Hematopoietic multipotent progenitor cell treated with erythropoietin and hydrocortisone succinate and interleukin-3 and kit ligand, for 4 days (in vitro differentiated cells): Measurements from ENCODE around the gene ZNF318.
A peak's percentile ranks its signal among the peaks of the same experiment; 100 is the strongest.
"Not testable (repeated sequence)": the region's sequence is repeated elsewhere in the genome, so short reads cannot be mapped to it uniquely, and the experiment has no call there.

ENCODE experiments used
- DNase-seq: peaks from one replicate; pipeline ENCODE4 v3.0.0-alpha.2; 2015

The ZNF318 gene

GRCh38 chr6:43386492-43386891 is 17.0 kb upstream of the ZNF318 start:
- DNase-seq = peak; percentile 67

- DNase-seq = no peak
These were observed 13.7 kb upstream of the ZNF318 start for GRCh38 chr6:43383021-43383667.

- not testable (repeated sequence) for DNase-seq
These were observed 11.4 kb upstream of the ZNF318 start for GRCh38 chr6:43380858-43381257.

- no peak for DNase-seq
These were observed 9.2 kb upstream of the ZNF318 start for GRCh38 chr6:43378631-43379030.

GRCh38 chr6:43377710-43378229 is 8.3 kb upstream of the ZNF318 start:
- no peak for DNase-seq

- DNase-seq = no peak
These were observed 7.1 kb upstream of the ZNF318 start for GRCh38 chr6:43376551-43376981.

- no peak for DNase-seq
These were observed 6.2 kb upstream of the ZNF318 start for GRCh38 chr6:43375693-43376092.

- no peak for DNase-seq
These were observed 3.9 kb upstream of the ZNF318 start for GRCh38 chr6:43373252-43373875.

- peak; percentile 12 for DNase-seq
These were observed 645 bp upstream of the ZNF318 start for GRCh38 chr6:43370003-43370580.

GRCh38 chr6:43368259-43369160 is 937 bp downstream of the ZNF318 start:
- peak; percentile 38 for DNase-seq

GRCh38 chr6:43367245-43367984 is 2.0 kb downstream of the ZNF318 start:
- peak; percentile 40 for DNase-seq

GRCh38 chr6:43361269-43361668 is 8.2 kb downstream of the ZNF318 start:
- no peak for DNase-seq

- DNase-seq = no peak
These were observed 9.6 kb downstream of the ZNF318 start for GRCh38 chr6:43359831-43360230.

- DNase-seq = no peak
These were observed 10.1 kb downstream of the ZNF318 start for GRCh38 chr6:43359381-43359780.

- DNase-seq = peak; percentile 46
These were observed 13.4 kb downstream of the ZNF318 start for GRCh38 chr6:43355862-43356590.

- DNase-seq = not testable (repeated sequence)
These were observed 17.5 kb downstream of the ZNF318 start for GRCh38 chr6:43351951-43352350.

GRCh38 chr6:43347444-43347843 is 22.0 kb downstream of the ZNF318 start:
- no peak for DNase-seq

- DNase-seq = no peak
These were observed 22.4 kb downstream of the ZNF318 start for GRCh38 chr6:43347021-43347420.

GRCh38 chr6:43346243-43346642 is 23.2 kb downstream of the ZNF318 start:
- DNase-seq = not testable (repeated sequence)

GRCh38 chr6:43339168-43339567 is 30.3 kb downstream of the ZNF318 start:
- no peak for DNase-seq

GRCh38 chr6:43338243-43338642 is 31.2 kb downstream of the ZNF318 start:
- no peak for DNase-seq

GRCh38 chr6:43336382-43336781 is 33.1 kb downstream of the ZNF318 start:
- DNase-seq = no peak
